ENCODE data around the gene CPT1A. TPM values are rescaled to one million over a fixed set of nuclear protein-coding genes. Genes with fewer than 3 reads are reported as not detected.

CPT1A gene
- 10.6 and 33.9 TPM in 2 replicates for total RNA-seq

GRCh38 chr11:68841718-68842426 is at the start of gene CPT1A:
Gene CPT1A, minus strand, starts transcription at chr11:68841916. Its CDS starts 26,442 bp downstream, at chr11:68815474.

GRCh38 chr11:68751331-68751856 is 90.3 kb downstream of the CPT1A start, which contains the start of gene TESMIN:
Gene TESMIN, minus strand, starts transcription at chr11:68751520. Its CDS starts 860 bp downstream, at chr11:68750660.

Other genes starting within 250 kb of the CPT1A start
- gene GAL, start 157.4 kb downstream of the CPT1A start, total RNA-seq = 0.43 and 0.96 TPM in 2 replicates
- gene TESMIN, start 90.4 kb downstream of the CPT1A start, total RNA-seq = 6.7 and 7.0 TPM in 2 replicates
- gene MRPL21, start 61.9 kb upstream of the CPT1A start, total RNA-seq = 88.7 and 91.1 TPM in 2 replicates
- gene IGHMBP2, start 62.0 kb upstream of the CPT1A start, total RNA-seq = 7.5 and 8.0 TPM in 2 replicates
- gene MRGPRD, start 139.1 kb upstream of the CPT1A start, total RNA-seq = not detected in 2 replicates
- gene MRGPRF, start 171.3 kb upstream of the CPT1A start, total RNA-seq = under 0.01 TPM in 1 of 2 replicates, not detected in the other
- gene TPCN2, start 207.0 kb upstream of the CPT1A start, total RNA-seq = 7.0 and 7.7 TPM in 2 replicates

Data from tracheal epithelial cell (primary cell).